Right lobe of liver (tissue), 4 donors: ENCODE measurements around the gene ARHGAP15.

Source experiments
- CTCF ChIP-seq, 4 donors: fragments of 200-600 bp in 3 of 4; fragments of 450-650 bp in 1 of 4; IDR thresholded peaks; one replicate each; pipeline versions ENCODE4 v1.5.1 to v1.8.0; 2016 to 2022; ENCODE audit warnings: antibody characterized with exemption in 4 of 4, mild to moderate bottlenecking in 2 of 4
- POLR2A ChIP-seq: fragments of 450-650 bp; IDR thresholded peaks from one replicate; pipeline ENCODE4 v1.6.1; 2017; ENCODE audit warnings: antibody characterized with exemption, mild to moderate bottlenecking
- donor health status: DM: no; HTN: no; CAD: no.
- donor health status: DM: no; HTN: no; CAD: no.
- donor health status: DM: no; HTN: yes; CAD: no.

- TF ChIP-seq CTCF (IDR thresholded peaks at IDR 0.05) (no peak), POLR2A (no peak)
Measured at GRCh38 chr2:143379955-143380354, 250.7 kb downstream of the ARHGAP15 start.
